Testis (tissue), 3 donors: ENCODE data around the gene PPP2R2D. TPM values are rescaled to one million over a fixed set of nuclear protein-coding genes. Genes with fewer than 3 reads are reported as not detected.

ENCODE experiments used
- DNase-seq: peaks from one replicate; pipeline ENCODE4 v3.0.0-alpha.2; 2019
- H3K27ac ChIP-seq, 2 donors: fragments of 200-600 bp; sonication (generic); one replicate each; pipeline ENCODE4 v1.5.1; 2019
- H3K27me3 ChIP-seq: fragments of 200-600 bp; sonication (generic); one replicate; pipeline ENCODE4 v1.5.1; 2019
- H3K36me3 ChIP-seq: fragments of 200-600 bp; sonication (generic); one replicate; pipeline ENCODE4 v1.5.1; 2017; ENCODE audit warnings: low read depth; ENCODE audit errors: missing control alignments
- H3K4me1 ChIP-seq: fragments of 200-600 bp; sonication (generic); one replicate; pipeline ENCODE4 v1.5.1; 2019
- H3K4me3 ChIP-seq, 2 donors: fragments of 200-600 bp; sonication (generic); one replicate each; pipeline ENCODE4 v1.5.1; 2017 to 2019
- H3K9me3 ChIP-seq: fragments of 200-600 bp; sonication (generic); one replicate; pipeline ENCODE4 v1.5.1; 2017
- POLR2A ChIP-seq: fragments of 450-650 bp; IDR thresholded peaks from one replicate; pipeline ENCODE4 v1.6.1; 2017; ENCODE audit warnings: antibody characterized with exemption, mild to moderate bottlenecking, moderate library complexity
- WGBS, 2 donors: methylation state at CpG; one replicate each; pipeline ENCODE4 v1.1.5; 2018; 5-methylcytosine and 5-hydroxymethylcytosine counted together
- intact Hi-C: fragments of 100-400 bp; cut with DNase I; formaldehyde crosslinking; loops from one replicate; pipeline ENCODE4 v1.15.1; 2023; ENCODE audit warnings: low total_unique reads
- polyA plus RNA-seq: library from polyadenylated mRNA; stranded (reverse); fragments of 350-450 nt; fragmentation: Illumina TruSeq; extraction: RNeasy Lipid Tissue Mini Kit (QIAGEN cat#74804); gene quantifications from one replicate; pipeline ENCODE4 v1.2.3, GENCODE V29; 2014; ENCODE audit warnings: low read depth, low replicate concordance; ENCODE audit not compliant: insufficient read depth
- total RNA-seq, 2 donors: library from RNA; depleted of rRNA; stranded (reverse); fragments of >200 nt; gene quantifications; one replicate each; pipeline ENCODE4 v1.2.3, GENCODE V29; 2016
- TF ChIP-seq, protein P1 (sequence below), 3 experiments: fragments of 450-650 bp in 2 of 3; fragments of 200-600 bp in 1 of 3; sonication (generic) in 1 of 3; IDR thresholded peaks; one replicate each; pipeline ENCODE4 v1.5.1; 2016 to 2019; ENCODE audit warnings: antibody characterized with exemption in 3 of 3, mild to moderate bottlenecking in 2 of 3, moderate library complexity in 1 of 3

The PPP2R2D gene
- total and polyA plus RNA-seq, 3 donors from 2014 or later = 34.9 to 49.2 (median 48.5) TPM

- H3K4me1 ChIP-seq = peaks cover 1% of the 10 kb centered on the region
- H3K4me3 ChIP-seq = no peak overlapping the region
- no peak overlapping the region for H3K27ac ChIP-seq
- intact Hi-C loops = loop anchor here (5.0 kb wide), 1 partner anchor 136 kb away; no protein-coding TSS in a partner anchor
- 93 to 95% methylated on average over 10 of the region's 10 CpGs for WGBS, 2 donors
- TF ChIP-seq POLR2A = no peak
- TF ChIP-seq, protein P1, sequence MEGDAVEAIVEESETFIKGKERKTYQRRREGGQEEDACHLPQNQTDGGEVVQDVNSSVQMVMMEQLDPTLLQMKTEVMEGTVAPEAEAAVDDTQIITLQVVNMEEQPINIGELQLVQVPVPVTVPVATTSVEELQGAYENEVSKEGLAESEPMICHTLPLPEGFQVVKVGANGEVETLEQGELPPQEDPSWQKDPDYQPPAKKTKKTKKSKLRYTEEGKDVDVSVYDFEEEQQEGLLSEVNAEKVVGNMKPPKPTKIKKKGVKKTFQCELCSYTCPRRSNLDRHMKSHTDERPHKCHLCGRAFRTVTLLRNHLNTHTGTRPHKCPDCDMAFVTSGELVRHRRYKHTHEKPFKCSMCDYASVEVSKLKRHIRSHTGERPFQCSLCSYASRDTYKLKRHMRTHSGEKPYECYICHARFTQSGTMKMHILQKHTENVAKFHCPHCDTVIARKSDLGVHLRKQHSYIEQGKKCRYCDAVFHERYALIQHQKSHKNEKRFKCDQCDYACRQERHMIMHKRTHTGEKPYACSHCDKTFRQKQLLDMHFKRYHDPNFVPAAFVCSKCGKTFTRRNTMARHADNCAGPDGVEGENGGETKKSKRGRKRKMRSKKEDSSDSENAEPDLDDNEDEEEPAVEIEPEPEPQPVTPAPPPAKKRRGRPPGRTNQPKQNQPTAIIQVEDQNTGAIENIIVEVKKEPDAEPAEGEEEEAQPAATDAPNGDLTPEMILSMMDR (IDR thresholded peaks at IDR 0.05) = no peak
- no peak for DNase-seq
- no peaks in the 10 kb centered on the region for H3K27me3 ChIP-seq
- H3K9me3 ChIP-seq = no peaks in the 10 kb centered on the region
- H3K36me3 ChIP-seq = no peaks in the 10 kb centered on the region
Observed at GRCh38 chr10:131886237-131886636, 14.6 kb upstream of the PPP2R2D start.

DNA sequence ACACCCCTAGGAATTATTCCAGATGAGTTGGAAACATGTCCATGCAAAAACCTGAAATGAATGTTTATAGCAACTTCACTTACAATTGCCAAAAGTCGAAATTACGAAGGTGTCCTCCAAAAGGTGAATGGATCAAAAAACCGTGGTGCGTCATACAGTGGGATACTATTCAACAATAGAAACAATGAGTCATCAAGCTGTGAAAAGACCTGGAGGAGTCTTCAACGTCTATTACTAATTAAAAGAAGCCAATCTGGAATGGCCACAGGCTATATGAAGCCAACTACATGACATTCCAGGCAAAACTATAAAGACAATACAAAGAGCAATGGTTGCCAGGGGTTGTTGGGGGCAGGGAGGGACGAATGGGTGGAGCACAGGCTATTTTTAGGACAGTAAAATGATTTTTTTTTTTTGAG, 12.6 kb upstream of the PPP2R2D start:
- TF ChIP-seq, protein P1 (IDR thresholded peaks at IDR 0.05) = no peak
- no peak for TF ChIP-seq POLR2A
- Histone ChIP-seq H3K4me1 (peaks cover 14% of the 10 kb centered on the region), H3K9me3 (no peaks in the 10 kb centered on the region), H3K27me3 (no peaks in the 10 kb centered on the region), H3K36me3 (no peaks in the 10 kb centered on the region), H3K4me3 (no peak overlapping the region), H3K27ac (no peak overlapping the region)
- no peak for DNase-seq
- WGBS, 2 donors = 84 to 86% methylated on average over 6 of the region's 6 CpGs
- intact Hi-C loops = loop anchor here (5.0 kb wide), 1 partner anchor 134 kb away; no protein-coding TSS in a partner anchor

DNA sequence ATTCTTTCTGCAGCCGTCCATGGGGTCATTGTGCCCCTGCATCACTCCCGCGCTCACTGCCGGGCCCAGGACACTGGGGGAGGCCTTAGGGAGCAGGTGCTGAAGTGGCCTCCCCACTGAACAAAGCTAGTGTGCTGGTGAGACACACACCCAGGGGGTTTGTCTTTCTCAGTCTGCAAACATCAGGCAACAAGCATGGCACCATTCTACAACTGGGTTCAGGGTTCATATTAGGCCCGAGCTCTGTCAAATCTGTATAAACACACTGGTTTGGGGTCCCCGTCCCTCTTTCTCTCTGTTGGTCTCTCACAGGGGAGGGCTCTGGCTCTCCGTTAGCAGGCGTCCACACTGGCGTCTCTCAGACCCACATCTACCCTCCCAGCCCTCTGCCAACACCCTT, 11.1 kb upstream of the PPP2R2D start:
- Histone ChIP-seq H3K27me3 (no peaks in the 10 kb centered on the region), H3K36me3 (no peaks in the 10 kb centered on the region), H3K4me3 (no peak overlapping the region), H3K27ac (no peak overlapping the region), H3K9me3 (no peaks in the 10 kb centered on the region), H3K4me1 (peaks cover 14% of the 10 kb centered on the region)
- WGBS, 2 donors = 98 to 99% methylated on average over 9 of the region's 9 CpGs
- intact Hi-C loops = loop anchor here (5.0 kb wide), 1 partner anchor 133 kb away; no protein-coding TSS in a partner anchor
- no peak for TF ChIP-seq POLR2A
- TF ChIP-seq, protein P1 (IDR thresholded peaks at IDR 0.05) = no peak
- DNase-seq = no peak

DNA sequence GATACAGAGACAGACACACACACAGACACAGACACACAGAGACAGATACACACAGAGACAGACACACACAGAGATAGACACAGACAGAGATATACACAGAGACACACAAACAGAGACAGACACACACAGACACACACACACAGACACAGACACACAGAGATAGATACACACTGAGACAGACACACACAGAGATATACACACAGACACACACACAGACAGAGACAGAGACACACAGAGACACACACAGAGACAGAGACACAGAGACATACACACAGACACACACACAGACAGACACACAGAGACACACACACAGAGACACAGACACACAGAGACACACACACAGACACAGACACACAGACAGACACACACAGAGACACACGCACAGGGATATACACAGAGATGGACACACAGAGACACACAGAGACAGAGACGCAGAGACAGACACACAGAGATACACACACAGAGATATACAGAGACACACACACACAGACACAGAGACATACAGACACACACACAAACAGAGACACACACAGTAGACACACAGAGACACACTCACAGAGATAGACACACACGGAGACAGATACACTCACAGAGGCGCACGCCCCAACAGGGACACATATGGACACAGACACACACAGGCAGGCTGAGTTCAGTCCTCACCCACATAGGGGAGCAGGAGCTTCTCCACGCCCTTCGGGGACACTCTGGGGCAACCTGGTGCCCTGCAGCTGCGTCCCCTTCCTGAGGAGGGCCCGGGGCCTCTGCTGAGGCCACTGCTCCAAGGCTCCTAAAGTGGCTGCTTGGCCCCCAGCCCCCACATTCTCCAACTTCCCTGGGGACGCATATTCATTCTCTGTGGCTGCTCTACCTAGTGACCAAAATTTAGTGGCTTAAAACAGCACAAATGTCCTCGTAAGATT, 10.3 kb upstream of the PPP2R2D start:
- TF ChIP-seq POLR2A = no peak
- TF ChIP-seq, protein P1 (IDR thresholded peaks at IDR 0.05) = no peak
- no peaks in the 10 kb centered on the region for H3K36me3 ChIP-seq
- no peak overlapping the region for H3K4me3 ChIP-seq
- 86 to 92% methylated on average over 9 to 11 of the region's 11 CpGs for WGBS, 2 donors
- H3K4me1 ChIP-seq = peaks cover 14% of the 10 kb centered on the region
- no peaks in the 10 kb centered on the region for H3K9me3 ChIP-seq
- H3K27me3 ChIP-seq = no peaks in the 10 kb centered on the region
- no peak for DNase-seq
- H3K27ac ChIP-seq = no peak overlapping the region
- intact Hi-C loops = no loop called here
